NB4 (cell line): ENCODE results near the gene CRTC2.

Source experiments
- CTCF ChIP-seq: IDR thresholded peaks from one replicate; pipeline ENCODE4 v1.5.1; 2012; ENCODE audit warnings: low read depth, low read length
- MAX ChIP-seq: IDR thresholded peaks from 2 replicates; pipeline ENCODE4 v1.6.1; 2011; ENCODE audit warnings: low read depth, low read length
- POLR2A ChIP-seq: IDR thresholded peaks from 2 replicates; pipeline ENCODE4 v1.6.1; 2011; ENCODE audit warnings: mild to moderate bottlenecking; ENCODE audit not compliant: insufficient read length; ENCODE audit errors: extremely low read depth

GRCh38 chr1:153991806-153992205 lies 33.4 kb upstream of the CRTC2 start:
- TF ChIP-seq CTCF (no peak), POLR2A (no peak), MAX (no peak)
